Choroid plexus epithelial cell (primary cell): ENCODE measurements around the gene TRPV2.

ENCODE experiments used
- DNase-seq: peaks from one replicate; pipeline ENCODE4 v3.0.0-alpha.2; 2010; ENCODE audit warnings: low read depth
- H3K4me3 ChIP-seq: 2 replicates; pipeline ENCODE4 v1.5.1; 2011; ENCODE audit warnings: low read depth, mild to moderate bottlenecking, control low read depth, low read length, moderate library complexity
- TF ChIP-seq, protein P1 (sequence below): conservative IDR thresholded peaks from 2 replicates; pipeline ENCODE4 v1.5.1; 2011; ENCODE audit warnings: low read depth, mild to moderate bottlenecking, control low read depth, inconsistent platforms, low read length, moderate library complexity

Gene TRPV2, protein sequence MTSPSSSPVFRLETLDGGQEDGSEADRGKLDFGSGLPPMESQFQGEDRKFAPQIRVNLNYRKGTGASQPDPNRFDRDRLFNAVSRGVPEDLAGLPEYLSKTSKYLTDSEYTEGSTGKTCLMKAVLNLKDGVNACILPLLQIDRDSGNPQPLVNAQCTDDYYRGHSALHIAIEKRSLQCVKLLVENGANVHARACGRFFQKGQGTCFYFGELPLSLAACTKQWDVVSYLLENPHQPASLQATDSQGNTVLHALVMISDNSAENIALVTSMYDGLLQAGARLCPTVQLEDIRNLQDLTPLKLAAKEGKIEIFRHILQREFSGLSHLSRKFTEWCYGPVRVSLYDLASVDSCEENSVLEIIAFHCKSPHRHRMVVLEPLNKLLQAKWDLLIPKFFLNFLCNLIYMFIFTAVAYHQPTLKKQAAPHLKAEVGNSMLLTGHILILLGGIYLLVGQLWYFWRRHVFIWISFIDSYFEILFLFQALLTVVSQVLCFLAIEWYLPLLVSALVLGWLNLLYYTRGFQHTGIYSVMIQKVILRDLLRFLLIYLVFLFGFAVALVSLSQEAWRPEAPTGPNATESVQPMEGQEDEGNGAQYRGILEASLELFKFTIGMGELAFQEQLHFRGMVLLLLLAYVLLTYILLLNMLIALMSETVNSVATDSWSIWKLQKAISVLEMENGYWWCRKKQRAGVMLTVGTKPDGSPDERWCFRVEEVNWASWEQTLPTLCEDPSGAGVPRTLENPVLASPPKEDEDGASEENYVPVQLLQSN

DNA sequence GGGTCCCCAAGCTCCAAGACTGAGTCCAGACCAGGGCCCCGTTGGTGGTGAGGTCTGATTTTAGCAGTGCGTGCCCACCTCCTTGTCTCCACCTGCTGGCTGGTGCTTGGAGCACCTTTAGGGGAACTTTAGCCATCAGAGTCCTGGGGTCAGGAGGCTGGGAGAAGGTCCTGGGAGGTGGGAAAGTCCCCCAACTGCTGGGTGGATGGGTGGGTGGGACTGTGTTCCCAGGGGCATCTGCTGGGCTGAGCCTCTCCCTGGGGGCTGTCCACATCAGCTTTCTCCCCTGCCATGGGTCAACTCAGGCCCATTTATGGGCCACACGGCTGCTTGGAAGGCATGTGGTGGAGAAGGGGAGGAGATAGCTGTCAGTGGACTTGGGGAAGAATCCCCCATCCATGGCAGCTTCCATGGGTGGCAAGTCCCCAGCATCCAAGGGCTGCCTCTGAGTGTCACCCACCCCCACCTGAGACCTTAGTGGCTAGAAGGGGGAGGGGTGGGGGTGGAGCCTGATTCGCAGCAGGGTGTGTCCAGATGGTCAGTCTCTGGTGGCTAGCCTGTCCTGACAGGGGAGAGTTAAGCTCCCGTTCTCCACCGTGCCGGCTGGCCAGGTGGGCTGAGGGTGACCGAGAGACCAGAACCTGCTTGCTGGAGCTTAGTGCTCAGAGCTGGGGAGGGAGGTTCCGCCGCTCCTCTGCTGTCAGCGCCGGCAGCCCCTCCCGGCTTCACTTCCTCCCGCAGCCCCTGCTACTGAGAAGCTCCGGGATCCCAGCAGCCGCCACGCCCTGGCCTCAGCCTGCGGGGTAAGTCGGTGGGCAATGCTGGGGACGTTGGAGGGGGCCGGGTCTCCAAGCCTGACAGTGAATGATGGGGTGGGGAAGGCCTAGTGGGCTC lies at the start of gene TRPV2:
TSS of gene TRPV2 (plus strand) at position 541 of the 894 bp plus-strand sequence. CDS start 2,098 bp downstream, outside the sequence.
- H3K4me3 ChIP-seq, result peak within 1 kb of the TSS; percentile 65
- no peak for DNase-seq
- TF ChIP-seq, protein P1, sequence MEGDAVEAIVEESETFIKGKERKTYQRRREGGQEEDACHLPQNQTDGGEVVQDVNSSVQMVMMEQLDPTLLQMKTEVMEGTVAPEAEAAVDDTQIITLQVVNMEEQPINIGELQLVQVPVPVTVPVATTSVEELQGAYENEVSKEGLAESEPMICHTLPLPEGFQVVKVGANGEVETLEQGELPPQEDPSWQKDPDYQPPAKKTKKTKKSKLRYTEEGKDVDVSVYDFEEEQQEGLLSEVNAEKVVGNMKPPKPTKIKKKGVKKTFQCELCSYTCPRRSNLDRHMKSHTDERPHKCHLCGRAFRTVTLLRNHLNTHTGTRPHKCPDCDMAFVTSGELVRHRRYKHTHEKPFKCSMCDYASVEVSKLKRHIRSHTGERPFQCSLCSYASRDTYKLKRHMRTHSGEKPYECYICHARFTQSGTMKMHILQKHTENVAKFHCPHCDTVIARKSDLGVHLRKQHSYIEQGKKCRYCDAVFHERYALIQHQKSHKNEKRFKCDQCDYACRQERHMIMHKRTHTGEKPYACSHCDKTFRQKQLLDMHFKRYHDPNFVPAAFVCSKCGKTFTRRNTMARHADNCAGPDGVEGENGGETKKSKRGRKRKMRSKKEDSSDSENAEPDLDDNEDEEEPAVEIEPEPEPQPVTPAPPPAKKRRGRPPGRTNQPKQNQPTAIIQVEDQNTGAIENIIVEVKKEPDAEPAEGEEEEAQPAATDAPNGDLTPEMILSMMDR, result peak; percentile 32

DNA sequence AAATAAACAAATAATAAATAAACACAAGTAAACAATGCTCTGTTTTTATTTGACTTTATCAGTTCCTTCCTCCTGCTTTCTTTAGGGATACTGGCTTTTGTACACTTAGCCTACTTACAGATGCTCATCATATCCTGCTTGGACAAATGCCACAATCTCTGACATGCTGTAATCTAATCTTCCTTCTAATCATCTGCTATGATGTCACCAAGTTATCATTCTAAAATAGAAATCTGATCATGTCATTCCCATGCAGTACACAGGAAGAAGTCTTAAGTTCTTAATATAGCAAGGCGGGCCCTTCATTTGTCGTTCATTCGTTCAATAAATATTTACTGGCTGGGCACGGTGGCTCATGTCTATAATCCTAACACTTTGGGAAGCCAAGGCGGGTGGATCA lies 43.6 kb upstream of the TRPV2 start:
- TF ChIP-seq, protein P1, result no peak
- H3K4me3 ChIP-seq, result no peak overlapping the region
- peak; percentile 94 for DNase-seq

DNA sequence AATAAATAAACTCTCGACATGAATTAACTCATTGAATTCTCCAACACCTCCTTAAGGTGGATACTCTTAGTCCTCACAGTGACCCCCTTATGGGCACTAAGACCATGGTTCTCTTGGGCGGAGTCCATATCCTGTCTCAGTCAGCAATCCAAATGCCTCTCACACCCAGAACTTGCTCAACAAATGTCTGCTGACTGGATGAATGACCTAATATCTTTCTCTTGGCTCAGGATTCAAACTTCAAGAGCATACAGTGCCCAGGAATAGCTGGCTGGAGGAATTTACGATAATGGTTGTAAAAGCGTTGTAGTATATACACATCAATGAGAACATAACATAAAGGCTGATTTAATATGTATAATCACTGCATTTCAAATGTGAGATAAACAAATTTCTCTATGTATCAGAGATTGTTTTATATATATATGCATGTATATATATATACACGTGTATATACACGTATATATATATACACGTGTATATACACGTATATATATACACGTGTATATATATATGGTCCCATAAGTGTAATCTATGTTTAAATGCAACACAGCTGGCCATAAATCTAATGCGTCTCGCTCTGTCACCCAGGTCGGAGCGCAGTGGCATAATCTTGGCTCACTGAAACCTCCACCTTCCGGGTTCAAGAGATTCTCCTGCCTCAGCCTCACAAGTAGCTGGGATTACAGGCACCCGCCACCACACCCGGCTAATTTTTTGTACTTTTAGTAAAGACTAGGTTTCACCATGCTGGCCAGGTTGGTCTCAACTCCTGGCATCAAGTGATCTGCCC lies 41.0 kb upstream of the TRPV2 start:
- peak; percentile 90 for DNase-seq
- TF ChIP-seq, protein P1, result no peak
- H3K4me3 ChIP-seq, result no peak overlapping the region

DNA sequence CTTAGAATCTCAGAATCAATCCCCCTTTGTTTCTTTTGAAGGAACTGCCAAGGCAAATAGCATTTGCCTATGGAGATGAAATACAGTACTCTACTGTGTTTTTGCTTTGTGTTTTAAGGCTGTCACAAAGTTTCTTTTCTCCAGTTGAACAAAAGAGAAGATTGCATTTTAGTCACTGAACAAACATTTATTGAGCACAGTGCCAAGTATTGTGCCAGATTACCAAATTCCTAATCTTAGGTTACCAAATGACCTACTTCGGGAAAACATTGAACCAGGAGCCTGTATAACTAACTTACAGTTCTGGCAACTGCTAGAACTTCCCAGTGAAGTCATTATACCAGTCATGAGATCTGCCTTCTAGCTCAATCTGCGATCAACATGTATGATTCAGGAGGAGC lies 37.4 kb upstream of the TRPV2 start:
- TF ChIP-seq, protein P1, result no peak
- peak; percentile 72 for DNase-seq
- no peak overlapping the region for H3K4me3 ChIP-seq

DNA sequence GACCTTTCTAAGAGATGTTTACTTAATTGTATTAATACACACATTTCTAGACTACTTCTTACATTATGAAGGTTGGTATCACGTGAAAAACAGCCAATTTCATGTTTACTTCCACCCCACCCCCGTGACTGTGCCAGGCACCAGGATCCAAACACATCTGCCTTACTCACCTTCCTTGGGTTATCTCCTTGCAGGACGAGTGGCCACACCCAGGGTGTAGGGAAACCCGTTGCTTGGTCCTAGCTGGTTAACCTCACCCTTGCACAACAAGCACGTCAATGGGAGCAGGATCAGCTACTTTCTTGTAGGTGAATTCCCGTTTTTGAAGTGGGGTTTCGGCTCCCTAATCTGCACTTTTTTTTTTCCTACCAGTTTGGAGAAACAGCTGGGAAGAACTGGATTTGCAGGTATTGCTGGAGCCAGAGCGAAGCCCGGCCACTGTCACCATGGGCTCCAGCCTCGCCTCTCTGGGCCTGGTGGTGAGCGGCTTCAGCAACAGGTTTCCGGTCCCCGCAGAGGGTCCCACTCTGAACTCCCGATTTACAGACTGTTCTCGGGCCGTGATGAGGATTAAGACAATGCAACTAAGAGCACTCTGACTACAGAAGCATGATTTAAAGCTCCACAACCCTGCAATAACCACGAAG lies 36.6 kb upstream of the TRPV2 start:
- no peak overlapping the region for H3K4me3 ChIP-seq
- TF ChIP-seq, protein P1, result no peak
- DNase-seq, result no peak
